T47D (cell line): ENCODE measurements around the gene STX19.
"Not testable (repeated sequence)": the region's sequence is repeated elsewhere in the genome, so short reads cannot be mapped to it uniquely, and the experiment has no call there.

ENCODE experiments used
- DNase-seq, 2 experiments: peaks; one replicate each; pipeline versions ENCODE4 v3.0.0 to v3.0.0-alpha.2; 2011 to 2012; ENCODE audit warnings: low read depth in 1 of 2, low spot score in 1 of 2
- JUND ChIP-seq: IDR thresholded peaks from 2 replicates; pipeline ENCODE4 v1.6.1; 2012; ENCODE audit warnings: low read depth
- in situ Hi-C: cut with HindIII; loops from 2 replicates; pipeline ENCODE4 v1.10.0; 2016; ENCODE audit warnings: low sequenced_read_pairs, low pct_unique_long_range_greater_than_20kb

The STX19 gene

DNA sequence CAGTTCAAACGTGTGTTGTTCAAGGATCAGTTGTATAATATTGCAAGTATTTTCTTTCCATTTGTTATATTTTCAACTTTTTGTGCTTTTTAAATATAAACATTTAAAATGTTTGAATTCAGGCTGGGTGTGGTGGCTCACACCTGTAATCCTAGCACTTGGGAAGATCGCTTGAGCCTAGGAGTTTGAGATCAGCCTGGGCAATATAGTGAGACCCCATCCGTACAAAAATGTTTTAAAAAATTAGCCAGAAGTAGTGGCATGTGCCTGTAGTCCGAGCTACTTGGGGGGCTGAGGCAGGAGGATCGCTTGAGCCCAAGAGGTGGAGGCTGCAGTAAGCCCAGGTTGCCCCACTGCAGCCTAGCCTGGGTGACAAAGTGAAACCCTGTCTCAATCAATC, 43.8 kb downstream of the STX19 start:
- no peak for DNase-seq
- in situ Hi-C loops: no loop called here
- no peak for TF ChIP-seq JUND

DNA sequence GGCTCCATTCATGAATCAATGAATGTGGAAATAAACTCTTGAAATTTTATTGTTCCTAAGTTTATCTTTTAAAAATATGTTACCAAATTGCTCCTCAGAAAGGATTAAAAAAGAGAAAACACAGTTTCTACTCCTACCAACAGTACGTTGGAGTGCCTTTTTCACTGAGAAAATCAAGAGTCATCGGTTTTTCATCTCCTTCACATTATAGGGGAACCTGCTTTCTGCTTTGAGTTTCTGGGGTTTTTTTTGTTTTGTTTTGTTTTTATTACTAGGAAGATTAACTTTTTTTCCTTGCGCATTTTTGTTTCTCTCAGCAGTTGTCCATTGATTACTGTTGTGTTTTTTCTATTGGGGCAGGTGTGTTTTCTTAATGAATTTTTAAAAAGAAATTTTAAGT, 45.0 kb downstream of the STX19 start:
- no peak for DNase-seq
- TF ChIP-seq JUND: no peak
- in situ Hi-C loops: no loop called here

DNA sequence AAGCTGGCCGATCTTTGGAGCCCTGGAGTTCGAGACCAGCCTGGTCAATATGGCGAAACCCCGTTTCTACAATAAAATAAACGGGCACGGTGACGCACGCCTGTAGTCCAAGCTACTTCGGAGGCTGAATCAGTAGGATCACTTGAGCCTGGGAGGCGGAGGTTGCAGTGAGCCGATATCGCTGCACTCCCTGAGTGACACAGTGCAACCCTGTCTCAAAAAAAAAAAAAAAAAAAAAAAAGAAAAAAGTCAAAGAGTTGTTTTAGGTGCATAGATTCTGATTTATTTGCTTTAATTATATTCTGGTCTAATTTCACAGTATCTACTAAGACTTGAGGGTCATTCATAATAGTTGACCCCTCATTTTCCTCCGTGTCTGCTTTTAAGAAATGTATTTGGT, 46.7 kb downstream of the STX19 start:
- TF ChIP-seq JUND: no peak
- no peak for DNase-seq
- in situ Hi-C loops: no loop called here

DNA sequence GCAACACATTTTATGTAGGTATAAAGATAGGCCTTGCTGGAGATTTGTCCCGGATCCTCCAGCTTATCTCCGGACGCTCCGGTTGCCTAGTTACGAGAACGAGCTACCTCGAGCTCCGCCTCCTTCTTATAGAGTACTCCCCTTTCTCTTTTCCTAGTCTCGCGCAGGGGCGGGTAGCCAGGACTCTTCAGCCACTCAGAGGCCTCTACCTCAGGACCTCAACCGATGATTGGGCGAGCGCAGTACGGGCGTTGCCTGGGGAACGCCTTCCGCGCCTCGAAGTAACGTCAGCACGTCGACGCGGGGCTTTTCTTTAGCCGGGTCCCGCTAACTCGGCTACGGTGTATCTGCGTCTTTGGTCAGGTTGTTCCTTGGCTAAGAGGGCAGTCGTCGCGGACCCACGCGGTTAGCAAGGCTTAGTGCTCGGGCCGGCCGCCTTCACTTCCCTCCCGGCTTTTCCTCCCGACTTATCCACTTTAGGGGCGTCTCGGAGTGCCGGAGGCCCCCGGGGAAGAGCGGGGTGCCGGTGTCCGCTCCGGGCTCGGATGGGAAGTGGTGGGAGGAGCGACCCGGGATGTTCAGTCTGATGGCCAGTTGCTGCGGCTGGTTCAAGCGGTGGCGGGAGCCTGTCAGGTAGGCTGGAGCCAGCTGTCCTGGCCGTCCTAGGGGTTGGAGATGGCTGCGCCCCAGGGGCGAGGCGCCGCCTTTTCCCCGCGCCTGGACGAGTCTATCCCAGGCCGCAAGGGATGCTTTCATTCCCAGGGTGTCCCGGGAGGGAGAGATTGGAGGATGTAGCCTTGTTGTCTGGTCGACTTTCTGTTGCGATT, 48.3 kb downstream of the STX19 start, which contains the start of gene ARL13B:
TSS of gene ARL13B (plus strand) at position 306 of the 827 bp plus-strand sequence. CDS start at position 575, 269 bp downstream.
- no peak for TF ChIP-seq JUND
- DNase-seq: peak; percentile 97 to 98
- in situ Hi-C loops: no loop called here

DNA sequence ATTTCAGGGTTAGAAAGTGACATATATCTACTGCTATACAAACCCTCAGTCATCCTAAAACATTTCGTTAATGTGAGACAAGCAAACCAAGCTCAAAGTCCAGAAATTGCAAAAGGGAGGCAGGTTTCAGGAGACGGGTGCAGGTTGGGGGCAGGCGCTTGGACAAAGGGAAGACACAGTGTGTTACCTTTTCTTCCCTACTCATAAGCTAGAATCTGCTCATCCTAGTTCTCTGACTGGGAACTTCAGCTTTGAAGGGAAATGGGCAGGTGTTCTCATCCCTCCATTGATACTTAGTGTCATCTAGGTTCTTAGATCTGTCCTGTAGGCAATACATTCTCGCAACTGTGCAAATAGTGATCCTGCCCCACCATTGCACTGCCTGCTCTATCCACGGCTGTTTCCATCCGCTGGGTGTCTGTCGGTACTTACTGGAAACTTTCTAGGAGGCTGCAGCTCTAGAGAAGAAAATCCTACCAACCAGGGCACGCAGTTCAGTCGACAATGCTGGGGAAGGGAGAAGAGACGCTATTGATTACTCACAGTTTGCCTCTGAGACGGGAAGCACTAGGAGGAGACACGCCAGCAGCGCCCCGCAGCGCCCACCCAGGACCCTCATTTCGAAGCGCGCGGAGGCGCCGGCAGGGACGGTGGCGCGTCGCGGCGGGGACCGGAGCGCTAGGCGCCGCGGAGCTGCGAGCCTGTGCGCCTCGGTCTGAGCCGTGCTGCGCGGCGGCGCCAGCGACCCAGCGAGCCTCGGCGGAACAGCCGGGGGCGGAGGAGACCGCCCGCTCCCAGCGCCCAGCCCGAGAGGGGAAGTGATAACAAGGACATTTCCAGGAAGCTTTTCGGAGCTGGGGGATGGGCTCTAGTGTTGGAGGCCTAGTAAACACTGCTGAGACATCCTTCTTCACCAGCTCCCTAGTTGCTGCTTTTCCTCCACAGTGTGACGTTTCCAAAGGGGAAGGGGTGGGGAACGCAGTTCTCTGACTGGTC, 55.0 kb downstream of the STX19 start, which contains the start of gene PROS1:
TSS of gene PROS1 (minus strand) at position 766 of the 996 bp plus-strand sequence. CDS start at position 619, 147 bp downstream.
- TF ChIP-seq JUND: no peak
- peak; percentile 42 to 62 for DNase-seq
- in situ Hi-C loops: no loop called here

DNA sequence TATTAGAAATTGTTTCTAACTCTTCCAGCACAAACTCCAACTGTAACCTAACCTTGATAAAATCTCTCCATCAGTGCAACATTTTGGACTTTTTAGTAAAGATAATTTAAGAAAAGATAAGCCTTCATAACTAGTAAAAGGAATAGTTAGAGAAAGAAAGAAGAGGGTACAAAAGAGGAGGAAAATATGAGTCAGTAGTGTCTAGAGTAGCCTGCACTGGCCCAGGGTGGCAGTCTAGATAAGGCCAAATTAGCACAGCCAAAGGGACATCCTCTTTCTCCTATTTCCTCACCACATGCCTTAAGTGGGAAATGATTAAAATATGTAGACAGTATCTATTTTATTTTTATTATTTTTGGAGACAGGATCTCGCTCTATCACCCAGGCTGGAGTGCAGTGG, 58.4 kb downstream of the STX19 start:
- DNase-seq: no peak
- in situ Hi-C loops: no loop called here
- TF ChIP-seq JUND: no peak

DNA sequence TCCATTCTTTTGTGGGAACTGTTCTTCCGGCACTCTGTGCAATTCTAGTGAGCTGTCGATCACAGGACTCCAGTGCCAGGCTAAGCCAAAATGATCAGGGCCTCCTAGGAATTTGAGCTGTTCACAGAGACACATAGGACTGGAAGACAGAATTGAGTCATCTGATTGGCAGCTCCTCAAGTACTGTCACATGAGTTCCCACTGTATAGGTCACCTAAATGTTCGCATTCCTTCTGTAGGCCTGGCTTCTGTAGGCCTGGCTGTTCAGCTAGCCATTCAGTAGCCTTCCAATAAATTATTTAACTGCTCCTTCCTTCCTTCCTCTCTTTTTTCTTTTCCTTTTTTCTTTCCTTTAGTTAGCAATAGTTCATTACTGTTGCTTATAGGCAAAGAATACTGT, 59.0 kb downstream of the STX19 start:
- peak in 1 of 2 experiments; percentile 41 for DNase-seq
- TF ChIP-seq JUND: no peak
- in situ Hi-C loops: no loop called here

DNA sequence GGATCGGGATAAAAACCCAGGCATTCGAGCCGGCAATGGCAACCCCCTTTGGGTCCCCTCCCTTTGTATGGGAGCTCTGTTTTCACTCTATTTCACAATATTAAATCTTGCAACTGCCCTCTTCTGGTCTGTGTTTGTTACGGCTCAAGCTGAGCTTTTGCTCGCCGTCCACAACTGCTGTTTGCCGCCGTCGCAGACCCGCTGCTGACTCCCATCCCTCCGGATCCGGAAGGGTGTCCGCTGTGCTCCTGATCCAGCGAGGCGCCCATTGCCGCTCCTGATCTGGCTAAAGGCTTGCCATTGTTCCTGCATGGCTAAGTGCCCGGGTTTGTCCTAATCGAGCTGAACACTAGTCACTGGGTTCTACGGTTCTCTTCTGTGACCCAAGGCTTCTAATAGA, 63.3 kb downstream of the STX19 start:
- DNase-seq, in situ Hi-C loops: not testable (repeated sequence)
